K562 (cell line): ENCODE measurements around the gene DNAH3. TPM values are rescaled to one million over a fixed set of nuclear protein-coding genes. Genes with fewer than 3 reads are reported as not detected.

Experiments
- DDX20 ChIP-seq: fragments of 450-650 bp; IDR thresholded peaks from 2 replicates; pipeline ENCODE4 v1.6.1; 2016; ENCODE audit warnings: missing genetic modification characterization, low read depth, mild to moderate bottlenecking, missing compliant biosample characterization, moderate library complexity
- FOS ChIP-seq: IDR thresholded peaks from 3 replicates; pipeline ENCODE4 v1.6.1; 2011; ENCODE audit not compliant: insufficient read length; ENCODE audit errors: extremely low read depth
- LCOR ChIP-seq: sonication (generic); formaldehyde crosslinking; IDR thresholded peaks from 2 replicates; pipeline ENCODE4 v1.8.0; 2022; ENCODE audit warnings: mild to moderate bottlenecking, missing genetic modification reagents
- NFRKB ChIP-seq: fragments of 450-650 bp; IDR thresholded peaks from 2 replicates; pipeline ENCODE4 v1.6.1; 2016; ENCODE audit warnings: low read depth
- SRSF9 ChIP-seq: fragments of 200-400 bp; formaldehyde crosslinking; IDR thresholded peaks from 2 replicates; pipeline ENCODE4 v1.6.1; 2017; ENCODE audit warnings: low read depth, low read length, borderline replicate concordance
- ZNF780A ChIP-seq: fragments of 250-450 bp; sonication (Bioruptor Pico); IDR thresholded peaks from 2 replicates; pipeline ENCODE4 v1.5.0; 2021; ENCODE audit warnings: mild to moderate bottlenecking
- ZZZ3 ChIP-seq: fragments of 450-650 bp; IDR thresholded peaks from 2 replicates; pipeline ENCODE4 v1.6.1; 2016; ENCODE audit warnings: antibody characterized with exemption, mild to moderate bottlenecking, moderate library complexity
- polyA plus RNA-seq, 8 experiments: library from polyadenylated mRNA; depleted of rRNA in 4 of 8; stranded (reverse) in 5 of 8; unstranded in 3 of 8; fragments of >200 nt; fragmentation: Nextera tagmentation in 2 of 8; fragmentation: Illumina TruSeq in 1 of 8; extraction: Ambion mirVana in 2 of 8; extraction: Trizol in 1 of 8; gene quantifications; 2 replicates each; pipeline versions ENCODE4 v1.2.1 to v1.2.3, GENCODE V29; 2011 to 2014; ENCODE audit warnings: inconsistent platforms in 1 of 8, missing spikeins in 1 of 8
- total RNA-seq, 7 experiments: library from RNA; depleted of rRNA in 6 of 7; stranded (reverse); fragments of >200 nt in 6 of 7; fragmentation: Illumina TruSeq in 2 of 7; extraction: Trizol in 2 of 7; gene quantifications; 2 replicates each; pipeline versions ENCODE4 v1.2.1 to v1.2.3, GENCODE V29; 2011 to 2021; ENCODE audit warnings: low replicate concordance in 1 of 7
- TF ChIP-seq, protein P1 (sequence below): fragments of 450-650 bp; IDR thresholded peaks from 2 replicates; pipeline ENCODE4 v1.6.1; 2017; ENCODE audit warnings: mild to moderate bottlenecking, moderate library complexity
- TF ChIP-seq, protein P2 (sequence below): IDR thresholded peaks from 2 replicates; pipeline ENCODE4 v1.6.1; 2012; ENCODE audit warnings: low read depth, low read length, improper control_type of control experiment, borderline replicate concordance
- TF ChIP-seq, protein P3 (sequence below), 2 experiments: fragments of 450-650 bp; IDR thresholded peaks; 2 replicates each; pipeline ENCODE4 v1.6.1; 2016
- TF ChIP-seq, protein P4 (sequence below): fragments of 450-650 bp; IDR thresholded peaks from 2 replicates; pipeline ENCODE4 v1.7.0; 2016; ENCODE audit warnings: borderline replicate concordance
- TF ChIP-seq, protein P5 (sequence below), 2 experiments: fragments of 450-650 bp; IDR thresholded peaks; 2 replicates each; pipeline ENCODE4 v1.6.1; 2018; ENCODE audit warnings: mild to moderate bottlenecking in 2 of 2, low read depth in 1 of 2; ENCODE audit not compliant: partially characterized antibody in 2 of 2
- TF ChIP-seq, protein P6 (sequence below), 2 experiments: fragments of 450-650 bp; conservative IDR thresholded peaks; 2 replicates each; pipeline ENCODE4 v1.6.1; 2017; ENCODE audit warnings: mild to moderate bottlenecking in 2 of 2, moderate library complexity in 2 of 2

The DNAH3 gene
- total and polyA plus RNA-seq, 9 of the 15 experiments (the other 6 are each of a cell fraction or from before 2014, with no cell fraction given) = 0.32 to 0.84 (median 0.44) TPM

DNA sequence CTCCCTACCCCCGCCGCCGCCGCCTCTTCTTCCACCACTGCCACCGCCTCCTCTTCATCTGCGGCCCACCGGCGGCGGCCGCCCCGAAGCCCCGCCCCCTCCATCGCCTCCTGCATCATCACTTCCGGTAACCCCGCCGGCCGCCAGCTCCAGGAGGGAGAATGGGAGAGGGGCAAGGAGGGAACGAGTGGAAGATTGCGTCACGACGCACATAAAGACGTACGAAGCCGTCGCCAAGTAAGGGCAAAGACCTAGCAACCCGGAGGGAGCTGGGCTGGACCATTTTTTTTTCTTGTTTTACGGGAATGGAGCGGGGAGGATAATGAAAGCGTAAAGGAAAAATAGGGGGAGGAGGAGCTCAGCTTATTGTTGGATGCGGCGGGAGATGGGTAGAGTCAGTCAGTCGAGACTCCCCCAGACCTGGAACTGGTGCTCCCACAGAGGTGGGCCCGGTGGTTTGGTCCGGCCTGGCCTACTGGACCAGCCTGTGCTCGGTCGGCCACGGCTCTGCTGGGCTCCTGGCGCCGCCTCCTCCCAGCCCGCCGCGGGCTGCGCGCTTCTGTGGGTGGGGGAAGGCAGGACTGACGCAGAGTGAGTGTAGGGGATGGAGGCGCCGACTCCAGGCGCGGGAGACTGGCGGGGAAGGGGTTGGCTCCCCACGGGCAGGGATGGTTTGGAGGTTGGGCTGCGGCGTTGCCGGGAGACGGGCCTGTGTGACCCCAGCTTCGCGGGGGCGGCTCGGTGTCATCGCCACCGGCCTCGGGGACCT, 250.2 kb downstream of the DNAH3 start, which contains the start of the genes DCUN1D3 and LYRM1 (continued):
- no peak for TF ChIP-seq ZNF780A (CRISPR knock-in tag)
- TF ChIP-seq LCOR (CRISPR knock-in tag) = no peak
- TF ChIP-seq, protein P1, sequence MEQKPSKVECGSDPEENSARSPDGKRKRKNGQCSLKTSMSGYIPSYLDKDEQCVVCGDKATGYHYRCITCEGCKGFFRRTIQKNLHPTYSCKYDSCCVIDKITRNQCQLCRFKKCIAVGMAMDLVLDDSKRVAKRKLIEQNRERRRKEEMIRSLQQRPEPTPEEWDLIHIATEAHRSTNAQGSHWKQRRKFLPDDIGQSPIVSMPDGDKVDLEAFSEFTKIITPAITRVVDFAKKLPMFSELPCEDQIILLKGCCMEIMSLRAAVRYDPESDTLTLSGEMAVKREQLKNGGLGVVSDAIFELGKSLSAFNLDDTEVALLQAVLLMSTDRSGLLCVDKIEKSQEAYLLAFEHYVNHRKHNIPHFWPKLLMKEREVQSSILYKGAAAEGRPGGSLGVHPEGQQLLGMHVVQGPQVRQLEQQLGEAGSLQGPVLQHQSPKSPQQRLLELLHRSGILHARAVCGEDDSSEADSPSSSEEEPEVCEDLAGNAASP = no peak
- TF ChIP-seq, protein P2, sequence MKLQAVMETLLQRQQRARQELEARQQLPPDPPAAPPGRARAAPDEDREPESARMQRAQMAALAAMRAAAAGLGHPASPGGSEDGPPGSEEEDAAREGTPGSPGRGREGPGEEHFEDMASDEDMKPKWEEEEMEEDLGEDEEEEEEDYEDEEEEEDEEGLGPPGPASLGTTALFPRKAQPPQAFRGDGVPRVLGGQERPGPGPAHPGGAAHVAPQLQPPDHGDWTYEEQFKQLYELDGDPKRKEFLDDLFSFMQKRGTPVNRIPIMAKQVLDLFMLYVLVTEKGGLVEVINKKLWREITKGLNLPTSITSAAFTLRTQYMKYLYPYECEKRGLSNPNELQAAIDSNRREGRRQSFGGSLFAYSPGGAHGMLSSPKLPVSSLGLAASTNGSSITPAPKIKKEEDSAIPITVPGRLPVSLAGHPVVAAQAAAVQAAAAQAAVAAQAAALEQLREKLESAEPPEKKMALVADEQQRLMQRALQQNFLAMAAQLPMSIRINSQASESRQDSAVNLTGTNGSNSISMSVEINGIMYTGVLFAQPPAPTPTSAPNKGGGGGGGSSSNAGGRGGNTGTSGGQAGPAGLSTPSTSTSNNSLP = no peak
- no peak for TF ChIP-seq DDX20 (tag)
- TF ChIP-seq, protein P3, sequence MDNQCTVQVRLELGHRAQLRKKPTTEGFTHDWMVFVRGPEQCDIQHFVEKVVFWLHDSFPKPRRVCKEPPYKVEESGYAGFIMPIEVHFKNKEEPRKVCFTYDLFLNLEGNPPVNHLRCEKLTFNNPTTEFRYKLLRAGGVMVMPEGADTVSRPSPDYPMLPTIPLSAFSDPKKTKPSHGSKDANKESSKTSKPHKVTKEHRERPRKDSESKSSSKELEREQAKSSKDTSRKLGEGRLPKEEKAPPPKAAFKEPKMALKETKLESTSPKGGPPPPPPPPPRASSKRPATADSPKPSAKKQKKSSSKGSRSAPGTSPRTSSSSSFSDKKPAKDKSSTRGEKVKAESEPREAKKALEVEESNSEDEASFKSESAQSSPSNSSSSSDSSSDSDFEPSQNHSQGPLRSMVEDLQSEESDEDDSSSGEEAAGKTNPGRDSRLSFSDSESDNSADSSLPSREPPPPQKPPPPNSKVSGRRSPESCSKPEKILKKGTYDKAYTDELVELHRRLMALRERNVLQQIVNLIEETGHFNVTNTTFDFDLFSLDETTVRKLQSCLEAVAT (IDR thresholded peaks at IDR 0.05) = no peak
- no peak for TF ChIP-seq FOS
- TF ChIP-seq, protein P4, sequence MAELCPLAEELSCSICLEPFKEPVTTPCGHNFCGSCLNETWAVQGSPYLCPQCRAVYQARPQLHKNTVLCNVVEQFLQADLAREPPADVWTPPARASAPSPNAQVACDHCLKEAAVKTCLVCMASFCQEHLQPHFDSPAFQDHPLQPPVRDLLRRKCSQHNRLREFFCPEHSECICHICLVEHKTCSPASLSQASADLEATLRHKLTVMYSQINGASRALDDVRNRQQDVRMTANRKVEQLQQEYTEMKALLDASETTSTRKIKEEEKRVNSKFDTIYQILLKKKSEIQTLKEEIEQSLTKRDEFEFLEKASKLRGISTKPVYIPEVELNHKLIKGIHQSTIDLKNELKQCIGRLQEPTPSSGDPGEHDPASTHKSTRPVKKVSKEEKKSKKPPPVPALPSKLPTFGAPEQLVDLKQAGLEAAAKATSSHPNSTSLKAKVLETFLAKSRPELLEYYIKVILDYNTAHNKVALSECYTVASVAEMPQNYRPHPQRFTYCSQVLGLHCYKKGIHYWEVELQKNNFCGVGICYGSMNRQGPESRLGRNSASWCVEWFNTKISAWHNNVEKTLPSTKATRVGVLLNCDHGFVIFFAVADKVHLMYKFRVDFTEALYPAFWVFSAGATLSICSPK = no peak
- no peak for TF ChIP-seq ZZZ3
- TF ChIP-seq SRSF9 = no peak
- TF ChIP-seq NFRKB = peak; percentile 62; the same call in 1 of the 2 replicates
- TF ChIP-seq, protein P5, sequence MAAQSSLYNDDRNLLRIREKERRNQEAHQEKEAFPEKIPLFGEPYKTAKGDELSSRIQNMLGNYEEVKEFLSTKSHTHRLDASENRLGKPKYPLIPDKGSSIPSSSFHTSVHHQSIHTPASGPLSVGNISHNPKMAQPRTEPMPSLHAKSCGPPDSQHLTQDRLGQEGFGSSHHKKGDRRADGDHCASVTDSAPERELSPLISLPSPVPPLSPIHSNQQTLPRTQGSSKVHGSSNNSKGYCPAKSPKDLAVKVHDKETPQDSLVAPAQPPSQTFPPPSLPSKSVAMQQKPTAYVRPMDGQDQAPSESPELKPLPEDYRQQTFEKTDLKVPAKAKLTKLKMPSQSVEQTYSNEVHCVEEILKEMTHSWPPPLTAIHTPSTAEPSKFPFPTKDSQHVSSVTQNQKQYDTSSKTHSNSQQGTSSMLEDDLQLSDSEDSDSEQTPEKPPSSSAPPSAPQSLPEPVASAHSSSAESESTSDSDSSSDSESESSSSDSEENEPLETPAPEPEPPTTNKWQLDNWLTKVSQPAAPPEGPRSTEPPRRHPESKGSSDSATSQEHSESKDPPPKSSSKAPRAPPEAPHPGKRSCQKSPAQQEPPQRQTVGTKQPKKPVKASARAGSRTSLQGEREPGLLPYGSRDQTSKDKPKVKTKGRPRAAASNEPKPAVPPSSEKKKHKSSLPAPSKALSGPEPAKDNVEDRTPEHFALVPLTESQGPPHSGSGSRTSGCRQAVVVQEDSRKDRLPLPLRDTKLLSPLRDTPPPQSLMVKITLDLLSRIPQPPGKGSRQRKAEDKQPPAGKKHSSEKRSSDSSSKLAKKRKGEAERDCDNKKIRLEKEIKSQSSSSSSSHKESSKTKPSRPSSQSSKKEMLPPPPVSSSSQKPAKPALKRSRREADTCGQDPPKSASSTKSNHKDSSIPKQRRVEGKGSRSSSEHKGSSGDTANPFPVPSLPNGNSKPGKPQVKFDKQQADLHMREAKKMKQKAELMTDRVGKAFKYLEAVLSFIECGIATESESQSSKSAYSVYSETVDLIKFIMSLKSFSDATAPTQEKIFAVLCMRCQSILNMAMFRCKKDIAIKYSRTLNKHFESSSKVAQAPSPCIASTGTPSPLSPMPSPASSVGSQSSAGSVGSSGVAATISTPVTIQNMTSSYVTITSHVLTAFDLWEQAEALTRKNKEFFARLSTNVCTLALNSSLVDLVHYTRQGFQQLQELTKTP (IDR thresholded peaks at IDR 0.05; ENCODE audit: low read depth in 1 of 2, partially characterized antibody in 2 of 2) = no peak
- TF ChIP-seq, protein P6, sequence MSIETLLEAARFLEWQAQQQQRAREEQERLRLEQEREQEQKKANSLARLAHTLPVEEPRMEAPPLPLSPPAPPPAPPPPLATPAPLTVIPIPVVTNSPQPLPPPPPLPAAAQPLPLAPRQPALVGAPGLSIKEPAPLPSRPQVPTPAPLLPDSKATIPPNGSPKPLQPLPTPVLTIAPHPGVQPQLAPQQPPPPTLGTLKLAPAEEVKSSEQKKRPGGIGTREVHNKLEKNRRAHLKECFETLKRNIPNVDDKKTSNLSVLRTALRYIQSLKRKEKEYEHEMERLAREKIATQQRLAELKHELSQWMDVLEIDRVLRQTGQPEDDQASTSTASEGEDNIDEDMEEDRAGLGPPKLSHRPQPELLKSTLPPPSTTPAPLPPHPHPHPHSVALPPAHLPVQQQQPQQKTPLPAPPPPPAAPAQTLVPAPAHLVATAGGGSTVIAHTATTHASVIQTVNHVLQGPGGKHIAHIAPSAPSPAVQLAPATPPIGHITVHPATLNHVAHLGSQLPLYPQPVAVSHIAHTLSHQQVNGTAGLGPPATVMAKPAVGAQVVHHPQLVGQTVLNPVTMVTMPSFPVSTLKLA (conservative IDR thresholded peaks at IDR 0.05) = peak; percentile 6 to 70; a peak in 2 of 4 replicates
